NCI-H1048 (cell line): ENCODE results near the gene TBCC.
"Not testable (repeated sequence)": the region's sequence is repeated elsewhere in the genome, so short reads cannot be mapped to it uniquely, and the experiment has no call there.

ENCODE experiments used
- DNase-seq: peaks from one replicate; lab custom pipeline; 2025; lab: John Stamatoyannopoulos, UW

The TBCC gene

DNA sequence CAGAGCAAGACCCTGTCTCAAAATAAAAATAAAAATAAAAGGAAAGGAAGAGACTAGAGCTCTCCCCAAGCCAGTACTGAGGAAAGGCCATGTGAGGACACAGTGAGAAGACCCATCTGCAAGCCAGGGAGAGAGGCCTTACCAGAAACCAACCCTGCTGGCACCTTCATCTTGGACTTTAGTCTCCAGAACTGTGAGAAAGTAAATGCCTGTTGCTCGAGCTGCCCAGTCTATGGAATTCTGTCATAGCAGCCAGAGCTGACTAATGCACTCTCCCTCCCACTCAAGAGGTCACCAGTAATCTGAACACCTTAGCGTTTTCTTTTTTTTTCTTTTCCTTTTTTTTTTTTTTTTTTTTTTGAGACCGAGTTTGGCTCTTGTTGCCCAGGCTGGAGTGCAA is 16.2 kb downstream of the TBCC start:
- no peak for DNase-seq

DNA sequence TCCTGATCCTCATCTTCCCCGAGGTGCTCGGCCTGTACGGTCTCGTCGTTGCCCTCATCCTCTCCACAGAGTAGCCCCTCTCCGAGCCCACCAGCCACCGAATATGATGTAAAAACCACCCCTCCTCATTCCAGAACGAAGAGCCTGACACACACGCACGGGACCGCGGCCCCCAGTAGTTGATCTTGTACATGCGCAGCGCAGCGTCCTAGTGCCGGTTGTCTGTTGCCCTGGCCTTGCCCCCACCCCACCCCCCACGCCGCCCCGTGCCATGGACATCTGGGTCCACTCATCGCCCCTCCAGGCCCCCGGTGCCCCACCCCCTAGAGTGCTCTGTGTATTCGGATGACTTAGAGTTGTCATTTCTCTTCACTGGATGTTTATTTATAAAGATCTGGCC is 18.3 kb downstream of the TBCC start:
- no peak for DNase-seq

DNA sequence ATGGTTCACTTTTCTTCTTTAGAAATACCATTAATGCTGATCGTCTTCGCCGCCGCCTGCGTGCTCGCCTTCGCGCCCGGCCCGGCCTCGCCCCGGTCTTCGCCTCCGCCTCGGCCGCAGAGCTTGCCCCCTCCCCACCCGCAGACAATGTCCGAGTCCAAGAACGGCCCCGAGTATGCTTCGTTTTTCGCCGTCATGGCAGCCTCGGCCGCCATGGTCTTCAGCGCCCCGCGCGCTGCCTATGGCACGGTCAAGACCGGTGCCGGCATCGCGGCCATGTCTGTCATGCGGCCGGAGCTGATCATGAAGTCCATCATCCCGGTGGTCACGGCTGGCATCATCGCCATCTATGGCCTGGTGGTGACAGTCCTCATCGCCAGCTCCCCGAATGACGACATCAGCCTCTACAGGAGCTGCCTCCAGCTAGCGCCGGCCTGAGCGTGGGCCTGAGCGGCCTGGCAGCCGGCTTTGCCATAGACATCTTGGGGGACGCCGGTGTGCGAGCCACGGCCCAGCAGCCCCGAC is 18.8 kb downstream of the TBCC start:
- DNase-seq = no peak

DNA sequence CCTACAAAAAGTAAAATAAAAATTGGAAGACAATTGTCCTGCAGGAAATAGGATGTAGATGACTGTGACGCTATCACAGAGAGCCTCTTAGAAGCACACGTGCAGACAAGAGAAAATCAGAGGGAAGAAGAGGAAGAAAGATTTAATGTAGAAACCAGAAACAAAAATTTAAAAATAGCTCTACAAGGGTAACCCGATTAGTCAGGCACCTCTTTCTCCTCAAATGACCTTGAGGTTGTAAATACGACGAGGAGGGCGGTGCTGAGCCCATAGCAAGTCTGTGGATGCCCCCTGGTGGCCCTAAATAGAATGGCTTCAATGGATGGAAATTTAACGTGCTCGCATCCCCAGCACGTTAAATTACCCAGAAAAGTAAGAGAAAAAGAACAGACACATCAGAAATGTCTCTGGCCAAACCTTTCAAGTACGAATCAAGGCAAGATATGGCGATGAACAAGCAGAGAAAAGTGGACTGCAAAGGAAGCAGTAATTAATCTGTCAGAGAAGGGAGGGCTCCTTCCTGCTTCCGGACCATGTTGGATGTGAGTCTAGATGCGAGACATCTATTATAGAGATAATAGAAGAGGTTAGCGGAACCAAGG is 19.3 kb downstream of the TBCC start:
- DNase-seq = peak; percentile 37

DNA sequence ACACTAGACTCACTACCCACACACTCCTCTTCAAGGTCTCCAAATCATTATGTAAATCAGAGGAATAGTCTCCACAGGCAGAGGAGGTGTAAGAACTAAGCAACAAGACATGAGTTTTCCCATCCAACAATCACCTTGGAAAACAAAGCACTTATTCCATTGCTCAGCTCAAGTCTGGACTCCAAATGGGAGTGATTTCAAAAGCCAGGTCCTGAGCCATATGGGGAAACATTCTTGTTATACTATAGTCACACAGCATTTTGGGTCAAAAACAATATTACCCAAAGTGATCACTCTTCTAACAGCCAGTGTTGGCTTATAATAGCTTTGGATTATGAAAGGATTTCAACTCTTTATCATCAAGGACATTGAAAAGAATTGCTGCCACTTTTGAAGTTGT is 19.9 kb downstream of the TBCC start:
- DNase-seq = no peak

DNA sequence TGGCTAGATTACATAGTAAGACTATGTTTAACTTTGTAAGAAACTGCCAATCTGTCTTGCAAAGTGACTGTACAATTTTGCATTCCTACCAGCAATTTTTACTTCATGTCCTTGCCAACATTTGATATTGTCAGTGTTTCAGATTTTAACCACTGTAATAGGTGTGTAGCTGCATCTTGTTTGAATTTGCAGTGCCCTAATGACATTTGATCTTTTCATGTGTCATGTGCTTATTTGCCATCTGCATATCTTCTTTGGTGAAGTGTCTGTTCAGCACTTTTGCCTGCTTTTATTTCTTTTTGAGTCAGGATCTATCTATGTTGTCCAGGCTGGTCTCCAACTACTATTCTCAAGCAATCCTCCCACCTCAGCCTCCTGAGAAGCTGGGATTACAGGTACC is 21.1 kb downstream of the TBCC start:
- no peak for DNase-seq

DNA sequence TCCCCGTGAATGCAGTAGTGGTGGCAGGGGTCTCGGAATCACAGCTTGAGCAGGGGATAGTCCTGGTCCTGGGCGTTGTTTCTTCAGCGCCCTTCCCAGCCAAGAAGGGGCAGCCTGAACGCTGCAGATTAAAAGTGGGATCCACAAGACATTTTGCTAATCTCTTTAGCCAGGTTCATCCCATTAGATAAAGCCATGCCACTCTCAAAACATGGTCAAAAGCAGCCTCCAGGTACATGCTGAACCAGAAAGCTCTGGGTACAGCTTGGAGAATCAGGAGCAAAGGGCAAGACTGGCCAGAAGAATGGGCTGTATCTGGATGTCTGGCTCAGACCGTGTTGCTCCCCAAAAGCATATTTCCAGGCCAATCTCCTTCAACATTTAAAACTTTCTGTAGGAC is 23.4 kb downstream of the TBCC start, which contains the start of gene PRPH2:
TSS of gene PRPH2 (minus strand) at position 101 of the 400 bp plus-strand sequence. CDS start 263 bp downstream, outside the sequence.
- DNase-seq = no peak

DNA sequence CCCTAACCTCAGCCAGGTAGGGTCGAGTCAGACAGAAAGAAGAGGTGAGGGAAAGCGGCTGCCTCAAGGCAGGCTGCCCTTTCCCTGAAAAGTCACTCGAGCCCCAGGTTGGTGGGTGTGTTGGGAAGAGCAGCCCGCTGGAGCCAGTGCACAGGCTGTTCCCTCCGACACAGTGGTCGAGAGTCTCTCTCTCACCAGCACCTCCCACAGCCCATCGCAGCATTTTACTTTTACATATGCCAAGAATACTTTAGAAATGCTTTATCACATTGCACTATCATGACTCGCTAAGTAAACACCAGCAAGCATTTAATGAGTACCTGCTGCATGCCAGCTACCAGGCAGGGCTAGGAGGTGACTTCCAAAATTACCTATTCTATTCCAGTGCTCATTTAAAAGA is 25.2 kb downstream of the TBCC start:
- DNase-seq = no peak

DNA sequence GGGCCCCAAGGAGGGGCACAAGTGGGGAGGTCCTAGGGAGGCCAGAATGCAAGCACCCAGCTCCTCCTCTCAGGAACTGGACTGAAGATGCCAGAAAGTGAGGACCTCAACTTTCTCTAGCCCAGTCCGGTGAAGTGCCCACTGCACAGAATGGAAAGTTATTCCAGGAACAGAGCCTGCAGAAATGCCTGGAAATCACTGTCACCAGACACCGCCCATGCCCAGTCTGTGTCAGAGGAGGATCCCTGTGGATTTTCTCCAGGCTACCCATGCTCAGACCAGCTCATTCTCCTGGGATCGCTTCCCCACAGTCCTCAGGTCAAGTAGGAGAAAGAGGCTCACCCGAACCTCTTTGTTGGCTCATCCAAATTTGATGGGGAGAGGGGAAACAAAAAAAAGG is 30.0 kb downstream of the TBCC start:
- no peak for DNase-seq

DNA sequence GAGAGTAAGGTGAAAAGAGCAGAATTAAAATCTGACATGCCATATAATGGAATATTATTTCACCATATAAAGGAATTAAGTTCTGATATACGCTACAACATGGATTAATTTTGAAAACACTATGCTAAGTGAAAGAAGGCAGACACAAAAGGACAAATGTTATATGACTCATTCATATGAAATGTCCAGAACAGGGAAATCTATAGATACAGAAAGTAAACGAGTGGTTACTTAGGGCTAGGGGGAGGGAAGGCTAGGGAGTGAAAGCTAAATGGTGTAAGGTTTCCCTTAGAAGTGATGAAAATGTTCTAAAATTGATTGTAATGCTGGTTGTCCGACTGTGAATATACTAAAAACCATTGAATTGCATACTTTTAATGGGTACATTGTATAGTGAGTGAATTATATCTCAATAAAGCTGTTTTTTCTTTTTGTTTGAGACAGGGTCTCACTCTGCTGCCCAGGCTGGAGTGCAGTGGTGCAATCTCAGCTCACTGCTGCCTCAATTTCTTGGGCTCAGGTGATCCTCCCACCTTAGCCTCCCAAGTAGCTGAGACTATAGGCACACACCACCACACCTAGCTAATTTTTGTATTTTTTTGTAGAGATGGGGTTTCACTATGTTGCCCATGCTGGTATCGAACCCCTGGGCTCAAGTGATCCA is 31.7 kb downstream of the TBCC start:
- DNase-seq = no peak

DNA sequence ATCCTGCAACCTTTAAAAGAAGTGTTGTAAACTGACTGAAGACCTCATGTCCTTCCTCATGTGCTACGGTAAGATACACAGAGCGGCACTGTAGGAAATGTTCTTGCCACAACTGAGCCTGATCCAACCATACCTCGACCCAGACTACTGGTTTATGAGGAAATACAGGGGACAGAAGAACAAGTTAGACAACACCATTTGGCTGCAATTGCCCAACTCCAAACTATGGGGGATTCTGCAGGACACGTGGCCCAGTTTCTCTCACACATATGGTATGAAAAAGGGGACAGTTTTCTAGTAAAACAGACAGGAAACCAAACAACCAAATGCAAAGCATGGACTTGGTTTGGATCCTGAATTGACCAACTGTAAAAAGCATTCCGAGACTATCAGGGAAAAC is 34.0 kb downstream of the TBCC start:
- no peak for DNase-seq

DNA sequence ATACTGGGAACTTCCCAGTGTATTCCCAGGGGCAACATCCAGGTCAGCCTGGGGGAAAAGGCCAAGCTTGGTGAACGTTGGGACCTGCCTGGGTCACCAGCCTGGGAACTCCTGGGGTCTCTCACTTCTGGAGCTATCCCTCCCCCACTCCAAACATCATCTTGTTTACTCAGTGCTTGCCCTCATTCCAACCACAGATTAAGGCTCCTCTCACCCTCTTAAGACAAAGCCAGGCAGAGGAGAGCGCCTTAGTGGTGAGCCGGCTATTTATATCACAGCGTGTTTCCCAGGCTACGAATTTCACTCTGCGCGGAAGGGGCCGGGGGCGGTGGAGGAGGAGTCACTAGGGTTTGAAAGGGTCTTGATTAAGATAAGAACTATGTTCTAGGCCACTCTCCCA is 35.6 kb downstream of the TBCC start:
- no peak for DNase-seq

DNA sequence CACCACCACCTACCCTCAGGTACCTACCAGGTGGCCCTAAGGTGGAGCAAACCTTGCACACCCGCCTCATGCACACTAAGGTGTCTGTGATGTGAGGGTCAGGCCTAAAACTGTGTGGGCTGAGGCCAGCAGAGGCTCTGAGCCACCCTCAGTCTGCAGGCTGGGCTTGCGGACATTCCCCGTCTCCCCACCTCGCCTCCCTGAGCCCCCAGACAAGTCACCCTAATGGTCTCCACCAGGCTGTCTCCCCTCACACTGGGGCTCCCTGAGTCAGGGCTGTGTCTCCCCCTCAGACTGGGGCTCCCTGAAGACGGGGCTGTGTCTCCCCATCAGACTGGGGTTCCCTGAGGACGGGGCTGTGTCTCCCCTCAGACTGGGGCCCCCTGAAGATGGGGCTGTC is 36.0 kb downstream of the TBCC start:
- DNase-seq = no peak

DNA sequence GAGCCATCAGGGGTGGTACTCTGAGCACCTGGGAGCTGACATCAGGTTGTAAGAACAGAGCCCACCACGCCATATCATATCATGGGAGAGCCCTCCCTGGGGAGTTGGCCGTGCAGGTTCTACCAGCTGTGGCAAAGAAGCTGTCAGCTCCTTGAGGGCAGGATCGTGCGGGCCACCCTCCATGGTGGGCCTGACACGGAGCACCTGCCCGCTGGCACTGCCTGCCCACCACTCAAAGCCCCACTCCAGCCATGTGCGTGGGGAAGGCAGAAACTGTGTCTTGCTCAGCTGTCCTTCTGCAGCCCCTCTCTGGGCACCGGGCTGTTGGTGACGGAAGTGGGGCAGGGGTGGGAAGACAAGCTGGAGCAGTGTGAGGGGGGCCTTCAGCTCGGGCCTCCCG is 37.8 kb downstream of the TBCC start:
- no peak for DNase-seq

DNA sequence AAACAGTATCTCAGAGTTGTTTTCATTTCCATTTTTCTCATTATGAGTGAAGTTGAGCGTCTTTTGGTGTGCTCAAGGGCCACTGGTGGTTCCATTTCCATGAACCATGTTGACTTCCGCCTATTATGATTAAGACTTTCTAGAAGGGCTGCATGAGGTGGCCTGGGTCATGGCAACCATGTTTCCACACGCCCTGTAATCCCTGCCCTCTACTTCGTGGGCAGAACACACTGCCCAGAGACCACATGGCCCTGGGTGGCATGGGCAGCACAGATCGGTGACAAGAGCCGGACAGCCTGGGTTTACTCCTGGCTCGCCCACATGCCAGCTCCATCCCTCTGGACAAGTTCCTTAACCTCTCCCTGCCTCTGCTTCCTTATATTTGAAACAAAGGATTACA is 38.3 kb downstream of the TBCC start:
- no peak for DNase-seq

DNA sequence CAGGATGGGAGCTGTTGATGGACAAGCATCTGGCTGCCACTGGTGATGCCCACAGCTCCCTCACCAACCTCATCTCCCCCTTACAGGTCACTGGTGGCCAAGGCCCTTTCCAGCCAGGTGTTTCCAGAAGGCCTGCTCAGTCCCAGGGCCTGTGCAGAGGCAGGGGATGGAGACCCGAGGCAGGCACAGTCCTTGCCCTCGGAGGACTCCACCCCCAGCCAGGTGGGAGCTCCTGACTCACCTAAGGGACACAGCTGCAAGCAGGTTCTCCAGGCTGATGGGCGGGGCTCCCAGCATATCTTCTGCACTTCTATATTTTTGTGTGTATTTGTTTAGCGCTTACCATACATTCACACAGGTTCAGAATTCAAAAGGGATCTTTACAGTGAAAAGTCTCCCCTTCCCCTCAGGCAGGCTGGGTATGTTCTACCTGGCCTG is 40.9 kb downstream of the TBCC start:
- no peak for DNase-seq

DNA sequence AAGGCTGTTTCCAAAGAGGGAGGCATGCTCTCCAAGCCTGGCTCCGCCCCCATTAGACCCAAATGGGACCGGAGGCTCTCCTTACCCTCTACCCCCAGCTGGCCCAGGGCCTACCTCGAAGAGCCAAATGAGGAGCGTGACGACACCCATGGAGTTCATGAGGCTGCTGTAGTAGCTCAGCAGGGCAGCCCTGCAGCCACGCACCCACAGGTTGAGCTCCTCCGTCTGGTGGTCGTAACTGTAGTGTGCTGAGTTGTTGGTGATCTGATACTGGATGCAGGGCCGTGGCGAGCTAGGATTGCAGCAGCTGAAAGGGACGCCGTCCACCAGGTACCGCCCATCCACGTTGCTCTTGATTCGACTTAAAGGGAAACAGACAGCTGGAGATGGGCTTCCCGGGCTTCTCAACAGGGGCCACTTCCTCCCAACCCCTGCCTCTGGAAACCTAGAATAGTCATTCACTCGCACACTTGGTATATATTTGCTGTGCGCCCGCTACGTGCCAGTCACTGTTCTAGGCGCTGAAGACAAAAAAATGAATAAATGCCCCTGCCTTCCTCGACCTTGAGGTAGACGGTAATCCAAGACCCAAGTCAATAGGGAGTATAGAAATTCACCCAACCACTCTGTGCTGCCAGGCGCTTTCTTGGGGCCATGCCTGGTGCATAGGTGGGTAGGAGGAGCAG is 41.5 kb downstream of the TBCC start:
- no peak for DNase-seq

DNA sequence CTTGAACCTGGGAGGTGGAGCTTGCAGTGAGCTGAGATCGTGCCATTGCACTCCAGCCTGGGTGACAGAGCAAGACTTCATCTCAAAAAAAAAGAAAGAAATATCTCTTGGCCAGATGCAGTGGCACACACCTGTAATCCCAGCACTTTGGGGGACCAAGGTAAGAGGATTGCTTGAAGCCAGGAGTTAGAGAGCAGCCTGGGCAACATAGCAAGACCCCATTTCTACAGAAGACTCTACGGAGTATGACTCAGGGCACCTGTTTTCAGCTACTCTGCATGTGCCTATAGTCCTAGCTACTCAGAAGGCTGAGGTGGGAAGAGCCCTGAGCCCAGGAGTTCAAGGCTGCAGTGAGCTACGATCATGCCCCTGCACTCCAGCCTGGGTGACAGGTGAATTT is 43.1 kb downstream of the TBCC start:
- not testable (repeated sequence) for DNase-seq

DNA sequence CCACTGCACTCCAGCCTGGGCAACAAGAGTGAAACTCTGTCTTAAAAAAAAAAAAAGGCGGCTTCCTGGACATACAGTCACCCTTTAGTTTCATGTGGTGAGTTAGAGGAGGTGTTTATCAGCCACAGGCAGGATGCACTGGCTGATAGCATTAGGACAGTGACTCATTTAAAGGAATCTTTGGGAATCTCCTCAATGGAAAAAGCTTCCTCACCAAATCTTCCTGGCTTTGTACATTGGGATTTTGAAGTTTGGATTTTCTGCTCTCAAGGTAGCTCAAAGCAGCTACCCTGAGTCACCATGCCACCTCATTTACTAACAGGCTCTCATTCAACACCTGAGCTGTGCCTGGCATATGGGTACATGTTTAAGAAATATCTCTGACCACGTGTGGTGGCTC is 43.7 kb downstream of the TBCC start:
- no peak for DNase-seq

DNA sequence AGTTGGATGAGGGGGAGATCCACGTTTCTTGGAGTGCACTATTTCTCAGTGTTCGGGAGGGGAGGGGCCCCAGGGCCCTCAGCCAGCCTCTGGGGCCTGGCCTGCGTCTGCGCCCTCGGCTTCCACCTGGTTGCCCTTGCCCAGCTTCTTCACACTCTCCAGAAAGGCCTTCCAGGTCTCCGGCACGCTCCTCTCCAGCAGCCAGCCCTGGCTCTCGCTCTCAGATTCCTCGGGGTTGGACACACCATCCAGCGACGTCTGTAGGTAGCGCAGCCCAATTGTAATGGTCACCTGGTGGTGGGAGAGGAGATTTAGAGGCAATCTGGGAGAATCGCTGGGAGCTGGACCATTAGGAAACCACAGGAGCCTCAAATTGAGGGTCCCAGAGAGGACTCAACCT is 47.7 kb downstream of the TBCC start:
- DNase-seq = no peak

DNA sequence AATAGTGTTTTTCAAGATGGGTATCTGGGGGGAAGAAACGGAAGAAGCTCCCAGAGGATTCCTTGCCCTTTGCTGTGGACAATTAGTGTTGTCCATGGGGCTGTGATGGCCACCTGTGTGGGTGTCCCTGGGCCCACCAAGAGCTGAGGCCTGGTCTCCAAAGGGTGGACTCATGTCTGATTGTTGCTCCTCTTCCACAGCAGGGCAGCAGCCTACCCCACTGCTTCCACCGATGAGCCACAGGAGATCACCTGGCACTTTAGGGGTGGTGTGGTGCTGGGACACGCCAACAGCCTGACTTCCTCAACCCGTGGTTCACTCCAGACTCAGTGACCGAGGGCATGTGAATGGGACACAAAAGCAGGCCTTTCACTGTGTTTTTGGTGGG is 48.6 kb downstream of the TBCC start:
- no peak for DNase-seq

DNA sequence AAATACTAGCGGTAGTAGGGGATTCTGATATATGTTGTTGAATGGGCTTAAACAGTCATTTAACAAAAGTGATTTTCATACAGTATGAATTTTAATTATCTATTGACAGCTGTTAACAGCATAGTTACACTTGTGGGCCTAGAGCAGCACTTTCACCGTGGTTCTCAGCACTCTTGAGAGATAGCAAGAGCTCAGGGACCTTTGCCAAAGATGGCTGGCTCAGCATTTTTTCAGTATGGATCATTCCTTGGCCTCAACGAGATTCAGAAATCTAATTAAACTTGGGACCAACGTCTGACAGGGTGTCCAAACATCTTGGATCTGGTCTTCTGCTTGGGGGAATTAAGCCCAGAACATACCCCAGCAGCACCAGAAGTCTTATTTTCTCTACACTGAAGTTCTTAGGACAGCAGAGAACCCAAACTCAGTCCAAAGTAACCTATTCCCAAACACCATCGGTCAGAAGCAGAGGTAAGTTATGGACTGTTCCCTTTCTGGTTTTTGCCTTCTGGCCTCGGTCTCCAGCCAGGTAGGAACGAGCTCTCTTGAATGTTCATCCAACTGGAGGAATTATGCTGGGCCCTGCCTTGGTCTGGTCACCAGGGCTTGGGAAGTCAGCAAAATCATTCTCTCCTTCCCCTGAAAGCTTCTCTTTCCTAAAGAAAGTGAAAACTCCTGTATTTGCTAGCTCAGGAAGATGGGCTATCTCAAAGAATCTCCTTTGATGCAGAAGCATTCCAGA is 49.2 kb downstream of the TBCC start:
- DNase-seq = no peak

DNA sequence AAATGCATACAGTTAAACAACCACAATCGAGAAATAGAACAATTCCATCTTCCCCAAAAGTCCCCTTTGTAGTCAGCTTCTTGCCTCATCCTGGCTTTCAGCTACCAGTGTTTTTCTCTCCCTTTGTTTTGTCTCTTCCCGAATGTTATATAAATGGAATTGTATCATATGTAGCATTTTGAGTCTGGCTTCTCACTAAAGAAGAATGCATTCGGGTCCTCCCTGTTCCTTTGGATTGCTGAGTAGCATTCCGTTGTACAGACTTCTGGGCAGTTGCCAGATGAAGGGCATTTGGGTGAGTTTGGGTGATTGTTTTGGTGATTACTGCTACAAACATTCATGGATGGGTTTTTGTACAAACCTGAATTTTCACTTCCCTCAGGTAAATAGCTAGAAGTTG is 51.3 kb downstream of the TBCC start:
- no peak for DNase-seq
